ENCODE data around the gene GP9.

Gene GP9

DNA sequence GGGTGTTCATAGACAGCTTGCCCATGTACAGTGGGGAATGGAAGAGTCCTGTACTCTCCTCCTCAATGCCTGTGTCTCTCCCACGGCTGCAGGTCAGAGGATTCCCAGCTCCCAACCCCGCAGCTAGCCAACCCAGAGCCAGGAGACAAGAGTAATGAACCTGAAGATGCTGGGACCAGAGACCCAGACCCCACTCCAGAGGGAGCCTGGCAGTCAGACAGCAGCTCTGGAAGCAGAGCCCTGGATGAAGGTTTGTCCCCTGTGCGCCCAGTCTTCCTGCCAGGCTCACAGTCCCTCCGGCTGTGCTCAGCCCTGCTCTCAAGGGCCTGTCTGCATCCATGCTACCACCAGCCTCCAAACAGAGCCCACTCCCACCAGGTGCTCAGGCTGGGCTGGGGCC, 30.0 kb upstream of the GP9 start:
- DNase-seq = no peak

DNA sequence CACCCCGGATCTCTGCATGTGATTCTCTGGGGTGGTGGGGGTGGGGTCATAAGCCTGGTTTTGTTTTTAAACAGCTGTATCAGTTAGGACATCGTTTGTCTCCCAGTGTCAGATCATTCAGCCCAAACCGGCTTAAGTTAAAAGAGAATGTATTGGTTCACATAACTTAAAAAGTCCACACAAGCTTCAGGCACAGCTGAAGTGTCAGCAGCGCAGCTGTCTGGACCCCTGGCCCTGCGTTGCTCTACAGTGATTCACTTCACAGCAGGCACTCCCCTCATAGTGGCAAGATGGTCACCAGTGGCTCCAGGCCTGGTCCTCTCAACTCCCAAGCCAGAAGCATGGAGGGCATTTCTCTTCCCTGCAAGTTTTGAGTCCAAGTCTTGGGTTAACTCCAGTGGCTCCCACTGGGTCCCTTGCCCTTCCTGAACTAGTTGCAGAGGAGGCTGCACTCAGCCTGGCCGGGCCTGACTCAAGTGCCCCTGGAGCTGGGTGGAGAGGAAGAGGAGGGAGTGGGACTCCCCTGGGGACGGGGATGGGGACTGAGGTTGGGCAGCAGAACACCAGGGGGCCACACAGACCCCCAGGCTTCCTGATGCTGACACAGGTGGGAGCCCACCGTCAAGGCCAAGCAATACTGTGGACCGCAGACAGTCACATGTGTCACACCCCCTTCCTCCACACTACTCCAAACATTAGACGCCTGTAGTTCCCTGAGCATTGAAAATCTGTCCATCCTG, 28.9 kb upstream of the GP9 start:
- DNase-seq = no peak

DNA sequence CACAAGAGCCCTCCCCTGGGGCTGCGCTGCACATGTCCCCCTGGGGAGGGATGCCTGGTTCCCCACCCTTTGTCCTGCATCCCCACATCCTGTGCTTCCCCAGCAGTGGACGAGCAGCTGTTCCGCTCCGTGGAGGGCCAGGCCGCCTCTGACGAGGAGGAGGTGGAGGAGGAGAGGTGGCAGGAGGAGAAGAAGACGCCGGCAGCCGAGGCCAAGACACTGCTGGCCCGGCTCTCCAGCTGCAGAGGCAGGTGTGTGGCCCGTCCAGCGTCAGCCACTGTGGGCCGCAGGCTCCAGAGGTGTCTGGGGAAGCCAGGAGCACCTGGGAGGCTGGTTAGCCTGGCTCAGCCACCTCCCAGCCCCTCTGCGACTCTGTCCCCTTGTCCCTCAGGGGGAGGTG, 27.9 kb upstream of the GP9 start:
- DNase-seq = no peak

DNA sequence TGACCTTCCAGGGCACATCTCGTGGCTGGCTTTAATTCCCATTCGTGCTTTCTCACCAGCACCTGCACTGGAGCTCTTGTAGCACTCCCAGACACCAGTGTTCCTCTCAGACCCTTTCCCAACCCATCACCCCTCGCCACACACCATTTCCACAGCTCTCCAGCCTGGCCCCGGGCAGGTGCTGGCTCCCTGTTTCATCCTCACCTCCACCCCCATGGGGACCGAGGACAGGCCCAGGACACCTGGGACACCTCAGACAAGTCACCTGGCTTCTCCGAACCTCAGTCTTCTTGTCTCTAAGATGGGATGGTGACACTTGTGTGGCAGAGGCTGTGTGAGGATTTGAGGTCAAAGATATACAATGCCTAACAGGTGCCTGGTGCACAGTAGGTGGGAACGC, 27.4 kb upstream of the GP9 start:
- DNase-seq = no peak

DNA sequence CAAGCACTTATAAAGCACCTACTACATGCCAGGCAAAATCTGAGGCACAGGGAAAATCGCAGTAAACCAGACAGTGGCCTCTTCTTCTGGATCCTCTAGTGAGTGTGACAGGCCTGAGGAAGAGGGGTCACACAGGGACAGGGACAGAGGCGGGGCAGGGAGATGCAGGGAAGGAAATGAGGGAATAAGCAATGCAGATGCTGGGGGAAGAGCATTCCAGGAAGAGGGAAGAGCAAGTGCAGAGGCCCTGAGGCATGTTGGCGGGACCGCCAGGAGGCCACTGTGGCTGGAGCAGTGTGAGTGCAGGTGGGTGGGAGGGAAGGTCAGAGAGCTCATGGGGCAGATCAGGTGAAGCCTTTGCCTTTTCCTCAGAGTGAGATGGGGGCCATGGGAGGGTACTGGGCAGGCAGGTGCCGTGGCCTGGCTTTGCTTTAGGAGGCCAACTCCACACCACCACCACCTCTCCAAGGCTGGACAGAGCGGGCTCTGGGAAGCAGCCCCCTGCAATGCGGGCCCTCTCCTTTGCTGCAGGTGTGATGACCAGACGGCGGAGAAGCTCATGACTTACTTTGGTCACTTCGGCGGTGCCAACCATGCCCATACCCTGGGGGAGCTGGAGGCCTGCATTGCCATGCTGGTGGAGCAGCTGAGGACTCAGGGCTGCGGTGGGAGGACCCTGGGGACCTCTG, 26.8 kb upstream of the GP9 start:
- DNase-seq = no peak

DNA sequence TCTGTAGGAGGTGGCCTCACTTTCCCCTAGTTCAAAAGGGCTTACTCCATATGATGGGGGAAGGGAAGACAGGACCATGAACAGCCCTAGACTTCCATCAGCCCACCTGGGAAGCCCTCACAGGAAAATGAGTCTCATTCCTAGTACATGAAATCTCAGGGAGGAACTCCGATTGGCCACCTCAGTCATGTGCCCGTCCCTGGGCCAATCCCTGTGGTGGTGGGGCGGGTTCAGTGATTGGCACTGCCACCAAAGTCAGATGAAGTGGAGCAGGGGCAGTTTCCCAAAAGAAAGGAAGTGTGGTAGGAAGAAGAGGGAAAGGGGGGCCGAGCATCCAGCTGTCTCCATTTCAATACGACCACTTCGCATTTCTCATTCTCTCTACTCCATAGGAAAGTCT, 25.9 kb upstream of the GP9 start:
- no peak for DNase-seq

DNA sequence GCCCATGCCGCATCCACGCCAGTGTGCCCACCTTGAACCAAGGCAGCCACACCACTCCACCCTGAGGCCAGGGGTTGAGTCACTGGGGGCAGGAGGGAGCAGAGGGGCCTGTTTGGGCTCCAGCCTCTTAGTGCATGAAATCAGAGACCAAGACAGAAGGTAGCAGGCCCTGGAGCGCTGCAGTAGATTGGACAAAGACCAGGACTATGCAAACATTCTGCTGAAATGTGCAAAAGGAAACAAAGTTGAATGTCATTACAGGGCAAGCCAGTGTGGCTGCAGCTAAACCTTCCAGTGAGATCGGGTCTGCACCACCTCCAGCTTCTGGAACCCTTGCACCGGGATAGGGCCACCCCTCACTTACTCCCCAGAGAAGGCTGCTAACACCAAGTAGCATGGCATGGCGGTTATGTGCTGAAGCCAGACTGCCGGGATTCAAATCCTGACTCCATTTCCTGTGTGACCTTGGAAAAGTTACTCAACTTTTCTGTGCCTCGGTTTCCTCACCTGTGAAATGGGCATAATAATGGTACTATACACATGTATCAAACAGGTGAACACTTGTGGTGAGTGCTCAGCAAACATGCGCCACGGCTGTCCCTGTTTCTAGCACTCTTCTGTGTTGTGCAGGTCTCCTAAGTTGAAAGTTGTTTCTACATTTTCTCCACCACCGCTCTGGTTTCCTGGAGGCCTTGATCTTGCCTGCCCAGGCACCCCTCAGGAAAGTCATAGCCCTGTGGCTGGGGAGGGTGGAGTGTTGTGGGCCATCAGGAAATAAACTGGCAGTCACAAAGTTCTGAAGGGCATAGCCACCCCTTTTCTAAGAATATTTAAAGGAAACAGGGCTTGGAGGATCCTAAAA, 25.0 kb upstream of the GP9 start:
- DNase-seq = no peak

DNA sequence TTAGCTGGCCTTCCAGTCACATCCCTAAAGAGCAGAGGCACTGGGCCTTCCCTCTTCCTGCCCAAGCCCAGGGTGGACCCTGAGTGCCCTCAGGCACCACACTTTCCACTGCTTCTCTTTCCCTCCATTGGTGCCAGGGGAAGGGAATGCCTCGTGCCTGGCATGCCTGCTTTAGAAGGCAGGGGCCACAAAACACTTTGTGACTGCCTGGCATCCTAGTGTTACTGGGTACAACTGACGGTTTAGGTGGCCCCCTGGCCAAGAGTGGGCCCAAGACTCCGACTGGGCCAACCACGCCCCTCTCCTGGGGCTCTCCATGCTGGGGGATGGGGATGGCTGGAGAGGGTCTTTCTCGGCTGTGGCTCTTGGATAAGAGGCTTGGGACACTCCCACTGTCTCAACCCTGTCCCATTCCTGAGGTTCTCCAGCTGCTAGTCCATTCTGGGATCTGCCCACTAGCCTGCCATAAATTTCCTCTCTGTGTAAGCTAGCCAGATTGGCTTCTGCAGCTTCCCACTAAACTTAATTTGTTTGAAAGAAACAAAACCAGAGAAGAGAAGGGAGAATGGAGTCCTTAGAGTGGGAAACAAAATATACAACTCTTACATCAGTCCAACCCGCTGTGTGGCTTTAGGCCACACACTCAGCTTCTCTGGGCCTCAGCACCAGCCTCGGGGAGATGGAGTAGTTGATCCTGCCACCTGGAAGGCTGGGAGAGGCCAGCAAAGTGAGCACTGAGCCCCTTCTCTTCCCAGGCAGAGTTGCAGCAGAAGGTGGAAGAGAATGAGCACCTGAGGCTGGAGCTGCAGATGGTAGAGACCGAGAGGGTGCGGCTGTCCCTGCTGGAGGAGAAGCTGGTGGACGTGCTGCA, 24.1 kb upstream of the GP9 start:
- DNase-seq = no peak

DNA sequence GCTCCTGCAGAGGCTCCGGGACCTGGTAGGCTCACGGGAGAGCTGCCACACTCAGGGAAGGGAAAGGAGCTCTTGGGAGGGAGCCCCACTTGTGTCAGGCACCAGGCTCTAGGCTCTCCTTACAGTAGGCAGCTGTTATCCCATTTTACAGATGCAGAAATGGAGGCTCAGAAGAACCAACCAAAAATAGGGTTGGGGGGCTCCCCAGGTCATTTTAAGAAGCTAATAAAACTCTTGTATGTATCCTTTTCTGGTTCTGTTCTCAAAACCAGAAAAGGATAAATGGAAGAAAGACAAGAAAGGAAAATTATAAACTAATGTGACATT, 23.5 kb upstream of the GP9 start:
- DNase-seq = no peak

DNA sequence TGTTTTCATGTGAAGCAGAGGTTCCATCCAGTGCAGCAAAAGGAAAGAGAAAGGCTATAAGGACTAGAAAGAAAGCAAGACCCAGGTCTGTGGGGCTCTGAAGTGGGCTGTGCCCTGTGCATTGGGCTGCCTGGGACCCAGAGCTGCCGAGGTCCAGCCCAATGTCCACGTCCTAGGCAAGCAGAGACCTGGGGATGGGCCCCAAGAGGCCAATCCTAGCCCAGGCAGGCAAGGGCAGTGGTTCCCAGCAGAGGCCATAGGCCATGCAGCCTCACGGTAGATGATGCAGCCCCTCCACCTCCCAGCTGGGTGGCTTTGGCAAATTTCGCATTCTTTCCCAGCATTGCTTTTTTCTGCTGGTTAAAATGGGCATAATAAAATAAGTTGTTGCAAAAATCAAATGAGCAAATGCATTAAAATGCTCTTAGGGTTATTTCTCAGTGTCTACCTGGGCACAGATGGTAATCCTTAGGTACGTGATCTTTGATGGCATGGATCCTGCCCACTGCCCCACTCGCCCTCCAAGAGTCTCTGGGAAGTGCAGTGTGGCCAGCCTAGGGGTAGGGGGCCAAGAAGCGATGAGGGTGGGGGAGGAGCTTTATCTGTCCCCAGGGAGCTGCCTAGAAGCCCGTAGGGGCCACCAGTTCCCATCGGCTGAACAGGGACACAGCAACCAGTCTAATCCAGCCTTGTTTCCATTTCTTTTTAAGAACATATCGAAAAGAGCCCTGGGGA, 22.3 kb upstream of the GP9 start:
- DNase-seq = no peak

DNA sequence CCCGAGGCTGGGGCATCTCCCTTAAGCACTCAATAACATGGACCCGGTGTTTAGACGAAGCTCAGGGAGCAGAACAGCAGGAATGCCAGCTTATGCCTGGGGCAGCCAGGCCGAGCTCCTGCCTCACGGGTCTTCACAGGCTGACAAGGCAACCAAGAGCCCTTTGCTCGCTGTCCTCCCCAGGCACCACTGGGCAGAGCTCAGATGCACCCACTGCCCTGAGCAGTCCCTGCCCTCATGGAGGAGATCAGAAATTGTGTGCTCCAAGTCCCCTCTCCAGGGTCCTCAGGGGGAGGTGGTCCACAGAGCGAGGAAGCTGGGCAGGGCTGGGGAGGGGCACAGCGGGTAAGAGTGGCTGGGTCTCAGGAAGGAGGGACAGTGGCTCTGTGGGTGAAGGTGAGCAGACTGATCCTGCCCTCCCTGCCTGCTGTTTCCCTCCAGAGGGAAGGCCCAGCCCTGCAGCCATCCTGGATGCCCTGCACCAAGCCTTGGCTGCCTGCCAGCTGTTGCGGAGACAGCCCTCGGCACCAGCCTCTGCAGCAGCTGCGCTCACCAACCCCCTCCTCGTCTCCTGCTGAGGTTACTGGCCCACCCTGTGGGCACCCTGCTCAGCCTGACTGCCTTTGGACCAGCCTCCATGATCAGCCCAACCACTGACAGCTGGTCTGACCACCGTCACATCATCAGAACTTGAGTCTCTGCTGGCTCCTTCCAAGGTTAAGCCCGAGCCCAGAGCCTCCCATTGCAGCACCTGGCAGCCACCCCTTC, 21.1 kb upstream of the GP9 start:
- no peak for DNase-seq

DNA sequence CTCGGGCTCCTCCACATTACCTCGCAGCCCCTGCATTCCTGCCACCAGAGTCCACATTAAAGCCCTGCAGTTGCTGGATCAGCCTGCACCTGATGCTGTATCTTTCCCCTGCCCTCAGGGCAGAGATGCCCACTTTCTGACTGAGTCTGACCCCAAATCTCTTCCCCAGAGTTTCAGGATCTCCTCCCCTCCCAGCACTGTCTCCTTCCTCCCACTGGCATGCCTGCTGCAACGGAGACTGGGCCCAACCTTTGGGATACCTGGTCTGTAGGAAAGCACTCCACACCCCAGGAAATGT, 20.6 kb upstream of the GP9 start:
- DNase-seq = no peak

DNA sequence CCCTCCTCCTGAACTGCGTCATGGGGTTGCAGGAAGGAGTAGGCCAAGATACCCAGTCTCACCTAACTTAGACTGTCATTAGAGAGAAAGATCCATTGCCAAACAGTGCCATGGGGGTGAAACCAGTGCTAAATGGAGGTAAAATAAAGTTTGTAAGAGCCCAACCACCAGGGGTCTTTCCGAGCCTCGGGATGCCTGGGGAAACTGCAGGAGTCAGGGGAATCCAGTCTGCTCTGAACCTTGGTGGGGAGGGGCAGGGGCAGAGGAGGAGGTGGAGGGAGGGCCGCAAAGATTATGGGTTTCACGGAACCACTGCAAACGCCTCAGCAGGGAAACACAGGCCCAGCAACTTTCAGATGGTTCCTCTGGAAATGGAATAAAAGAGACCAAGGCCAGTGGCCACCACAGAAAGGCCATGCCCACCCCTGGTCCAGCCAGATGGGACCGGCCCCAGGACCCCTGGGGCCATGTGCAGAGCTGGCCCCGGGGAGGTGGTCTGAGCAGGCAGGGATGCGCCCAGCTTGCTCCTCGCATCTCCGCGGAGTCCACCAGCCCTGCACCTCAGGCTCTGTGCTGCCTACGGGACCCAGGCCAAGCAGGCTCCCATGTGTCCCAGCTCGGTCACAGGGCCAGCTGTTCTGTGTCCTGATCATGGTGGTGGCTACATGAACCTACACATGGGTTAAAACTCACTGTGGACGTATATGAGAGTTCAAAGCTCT, 19.8 kb upstream of the GP9 start:
- DNase-seq = no peak

DNA sequence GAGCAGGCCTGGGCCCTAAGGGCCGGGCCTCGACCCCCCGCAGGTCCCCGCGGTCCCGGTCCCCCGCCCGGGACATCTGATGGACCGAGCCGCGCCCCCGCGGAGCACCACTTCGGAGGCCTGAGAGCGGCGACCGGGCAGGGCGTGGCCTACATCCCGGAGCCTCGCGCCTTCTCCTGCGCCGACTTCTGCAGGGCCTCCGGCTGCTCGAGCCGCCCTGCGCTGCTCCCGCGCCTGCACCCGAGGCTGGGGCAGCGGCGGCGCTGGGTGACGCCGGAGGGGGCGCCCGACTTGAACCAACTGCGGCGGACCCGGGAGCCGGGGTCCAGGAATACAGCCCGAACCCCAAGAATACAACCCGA, 14.9 kb upstream of the GP9 start:
- DNase-seq = no peak

DNA sequence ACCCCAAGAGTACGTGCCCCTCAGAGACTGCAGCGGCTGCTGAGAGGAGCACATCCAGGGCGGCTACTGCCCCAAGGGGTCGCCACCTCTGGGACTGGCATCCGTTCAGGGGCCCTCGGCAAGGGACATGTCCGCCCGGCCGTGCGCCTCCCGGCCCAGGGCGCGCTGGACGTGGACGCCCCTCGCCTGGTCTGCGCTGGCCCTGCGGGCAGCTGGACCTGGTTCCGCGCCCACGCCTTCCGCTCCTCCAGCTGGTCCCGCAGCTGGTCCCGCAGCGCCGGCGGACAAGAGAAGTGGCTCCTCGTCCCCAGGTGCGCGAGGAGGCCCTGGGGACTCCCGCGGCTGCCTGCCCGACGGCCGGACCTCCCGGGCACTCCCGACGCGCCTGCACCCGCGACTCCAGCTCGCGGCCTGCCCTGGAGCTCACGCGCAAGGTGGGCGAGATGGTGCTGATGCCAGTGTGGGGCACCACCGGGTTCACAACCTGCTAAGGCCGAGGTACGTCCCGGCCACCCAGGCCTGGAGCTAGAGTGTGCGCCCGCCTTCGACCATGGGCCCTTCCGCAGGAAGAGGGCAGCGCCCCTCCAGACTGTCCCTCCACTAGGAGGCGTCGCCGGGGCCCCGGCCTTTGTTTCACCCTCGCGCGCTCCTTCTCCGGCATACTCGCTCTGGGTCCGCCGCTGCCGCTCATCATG, 14.4 kb upstream of the GP9 start:
- no peak for DNase-seq

DNA sequence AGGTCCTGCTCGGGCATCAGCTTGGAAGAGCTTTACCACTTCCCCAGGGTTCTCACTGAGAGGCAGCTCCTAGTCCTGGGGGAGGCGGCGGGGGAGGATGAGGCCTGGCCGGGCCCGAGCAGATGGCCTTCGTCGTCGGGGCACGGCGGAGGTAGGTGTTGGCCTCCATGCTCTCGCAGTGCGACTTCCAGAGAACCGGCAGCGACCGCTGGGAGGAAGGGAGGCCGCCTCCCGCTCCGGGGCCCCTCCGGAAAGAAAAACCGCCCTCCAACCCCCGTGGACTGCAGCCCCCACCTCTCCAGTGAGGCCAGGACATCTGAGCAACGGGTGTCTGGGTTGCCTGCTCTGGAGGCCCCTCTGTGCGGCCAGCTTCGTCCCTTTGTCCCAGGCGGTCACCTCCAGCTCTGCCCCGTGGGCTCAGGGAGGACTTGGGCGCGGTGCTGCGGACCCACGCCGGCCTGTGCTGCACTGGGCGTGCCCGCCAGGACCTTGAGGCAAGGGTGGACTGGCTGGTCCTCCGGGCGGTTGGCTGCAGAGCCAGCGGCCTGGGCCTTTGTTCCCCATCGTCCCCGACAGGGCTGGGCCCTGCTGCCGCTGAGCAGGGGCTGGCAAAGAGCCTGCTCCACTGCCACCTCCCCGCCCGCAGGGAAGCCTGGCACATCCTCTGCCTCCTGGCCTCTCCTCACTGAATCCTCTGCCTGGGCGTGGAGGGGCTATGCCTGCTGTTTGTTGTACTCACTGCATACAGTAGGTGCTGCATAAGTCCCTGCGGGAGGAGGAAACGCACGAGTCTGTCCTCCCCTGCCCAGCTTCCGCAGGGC, 13.6 kb upstream of the GP9 start:
- no peak for DNase-seq

DNA sequence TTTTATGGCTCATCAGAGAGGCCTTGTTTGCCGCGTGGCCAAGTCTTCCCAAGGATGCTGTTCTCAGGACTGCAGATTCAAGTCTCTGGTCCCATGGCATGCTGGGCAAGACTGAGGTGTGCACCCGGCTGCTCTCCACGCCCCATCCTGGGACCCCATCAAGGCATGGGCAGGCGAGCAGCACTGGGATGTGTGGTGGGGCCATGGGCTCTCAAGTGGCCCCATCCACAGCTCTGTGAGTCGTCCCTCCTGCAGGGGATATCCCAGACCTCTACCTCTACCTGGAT, 13.1 kb upstream of the GP9 start:
- no peak for DNase-seq

DNA sequence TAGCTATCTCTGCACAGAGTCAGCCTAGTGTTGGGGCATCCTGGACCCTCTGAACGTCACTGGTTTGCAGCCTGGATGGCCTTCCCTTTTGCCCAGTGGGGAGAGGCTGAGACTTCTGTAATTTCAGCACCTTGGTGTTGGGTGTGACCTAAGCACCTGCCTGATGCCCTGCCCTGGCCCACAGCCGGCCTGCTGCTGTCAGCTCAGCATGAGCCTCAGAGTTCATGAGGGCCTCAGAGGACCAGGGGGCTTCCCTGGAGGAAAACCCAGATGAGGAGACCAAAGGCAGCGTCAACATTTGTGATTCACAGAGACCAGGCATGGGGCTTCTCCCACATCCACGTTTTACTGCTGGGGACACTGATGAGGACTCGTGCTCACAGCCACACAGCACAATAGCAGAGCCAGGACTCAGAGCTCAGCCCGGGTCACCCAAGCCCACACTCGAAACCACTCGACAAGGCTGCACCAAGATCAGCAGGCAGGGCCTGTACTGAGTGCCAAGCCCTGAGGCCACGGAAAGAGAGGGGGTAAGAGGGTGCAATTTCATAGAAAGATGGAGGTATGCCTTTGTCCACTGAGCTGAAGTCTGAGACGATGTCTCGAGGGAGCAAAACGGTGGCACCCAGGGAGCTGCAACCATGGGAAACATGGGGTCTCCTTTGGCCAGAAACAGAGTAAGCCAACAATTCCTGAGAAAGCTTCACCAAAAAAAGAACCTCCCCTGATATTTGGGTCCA, 9.9 kb upstream of the GP9 start:
- DNase-seq = no peak

DNA sequence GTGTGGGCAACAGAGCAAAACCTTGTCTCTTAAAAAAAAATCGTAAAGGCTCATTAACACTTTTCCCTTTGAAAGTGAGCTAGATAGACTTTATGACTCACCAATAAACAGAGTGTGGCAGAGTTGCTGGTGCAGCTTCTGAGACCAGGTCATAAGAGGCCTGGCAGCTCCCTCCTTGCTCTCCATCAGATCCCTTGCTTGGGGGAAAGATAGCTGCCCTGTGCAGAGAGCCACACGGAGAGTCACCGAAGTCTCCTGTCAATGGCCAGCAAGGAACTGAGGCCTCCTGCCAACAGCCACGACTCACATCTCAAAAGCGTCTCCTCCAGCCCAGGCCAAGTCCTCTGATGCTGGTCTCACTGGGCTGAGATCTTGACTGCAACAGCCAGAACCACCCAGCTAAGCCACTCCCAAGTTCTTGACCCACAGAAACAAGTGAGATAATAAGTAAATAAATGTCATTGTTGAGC, 8.7 kb upstream of the GP9 start:
- no peak for DNase-seq
